IPS-18a (cell line): ENCODE results near the gene LGMN.

ENCODE experiments used
- H3K27ac ChIP-seq: one replicate; pipeline ENCODE4 v1.5.1; 2013; ENCODE audit warnings: low read length
- H3K27me3 ChIP-seq: one replicate; pipeline ENCODE4 v1.6.1; 2013; ENCODE audit warnings: mild to moderate bottlenecking, low read length; ENCODE audit not compliant: control insufficient read depth, insufficient read depth
- H3K36me3 ChIP-seq: one replicate; pipeline ENCODE4 v1.6.1; 2013; ENCODE audit warnings: low read depth, low read length; ENCODE audit not compliant: control insufficient read depth
- H3K4me1 ChIP-seq: one replicate; pipeline ENCODE4 v1.6.1; 2013; ENCODE audit warnings: low read depth, low read length; ENCODE audit not compliant: control insufficient read depth
- H3K4me3 ChIP-seq: one replicate; pipeline ENCODE4 v1.5.1; 2013; ENCODE audit warnings: low read length
- H3K9ac ChIP-seq: one replicate; pipeline ENCODE4 v1.6.1; 2013; ENCODE audit warnings: mild to moderate bottlenecking, low read length, moderate library complexity
- H3K9me3 ChIP-seq: one replicate; pipeline ENCODE4 v1.6.1; 2013; ENCODE audit warnings: low read depth, low read length; ENCODE audit not compliant: control insufficient read depth

Gene LGMN

GRCh38 chr14:92704036-92704804, 44.2 kb downstream of the LGMN start:
- no peak overlapping the region for H3K27ac ChIP-seq
- H3K9ac ChIP-seq, result no peak overlapping the region
- H3K4me1 ChIP-seq, result no peaks in the 10 kb centered on the region
- no peak overlapping the region for H3K4me3 ChIP-seq
- peaks cover 15% of the 10 kb centered on the region for H3K36me3 ChIP-seq
- H3K9me3 ChIP-seq, result no peaks in the 10 kb centered on the region
- H3K27me3 ChIP-seq, result no peaks in the 10 kb centered on the region

GRCh38 chr14:92703516-92703915, 44.9 kb downstream of the LGMN start:
- Histone ChIP-seq H3K4me1 (no peaks in the 10 kb centered on the region), H3K36me3 (peaks cover 15% of the 10 kb centered on the region), H3K4me3 (no peak overlapping the region), H3K9me3 (no peaks in the 10 kb centered on the region), H3K9ac (no peak overlapping the region), H3K27me3 (no peaks in the 10 kb centered on the region), H3K27ac (no peak overlapping the region)

DNA sequence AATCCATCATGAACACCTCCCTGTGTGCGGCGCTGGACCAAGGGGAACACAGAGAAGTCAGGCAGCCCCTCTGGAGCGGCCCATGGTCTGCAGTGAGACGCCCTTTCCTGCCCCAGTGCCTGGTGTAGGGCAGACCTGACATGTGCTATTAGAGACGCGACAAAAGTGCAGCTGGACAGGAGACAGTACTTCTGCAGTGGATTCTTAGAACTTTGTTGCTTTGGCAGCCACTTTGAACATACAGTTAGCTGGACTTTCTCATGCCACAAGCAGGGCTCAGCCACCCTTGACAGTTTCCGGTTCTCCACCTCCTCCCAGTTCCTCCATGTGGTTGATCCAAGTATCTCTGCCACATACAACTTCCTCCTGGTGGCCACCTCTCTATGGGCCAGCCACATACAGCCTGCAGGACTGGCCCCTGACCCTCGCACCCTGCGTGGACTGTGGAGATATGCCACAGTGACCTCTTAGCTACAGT, 45.9 kb downstream of the LGMN start:
- H3K27ac ChIP-seq, result no peak overlapping the region
- H3K27me3 ChIP-seq, result no peaks in the 10 kb centered on the region
- no peaks in the 10 kb centered on the region for H3K9me3 ChIP-seq
- no peak overlapping the region for H3K4me3 ChIP-seq
- H3K9ac ChIP-seq, result no peak overlapping the region
- no peaks in the 10 kb centered on the region for H3K4me1 ChIP-seq
- H3K36me3 ChIP-seq, result peaks cover 15% of the 10 kb centered on the region

DNA sequence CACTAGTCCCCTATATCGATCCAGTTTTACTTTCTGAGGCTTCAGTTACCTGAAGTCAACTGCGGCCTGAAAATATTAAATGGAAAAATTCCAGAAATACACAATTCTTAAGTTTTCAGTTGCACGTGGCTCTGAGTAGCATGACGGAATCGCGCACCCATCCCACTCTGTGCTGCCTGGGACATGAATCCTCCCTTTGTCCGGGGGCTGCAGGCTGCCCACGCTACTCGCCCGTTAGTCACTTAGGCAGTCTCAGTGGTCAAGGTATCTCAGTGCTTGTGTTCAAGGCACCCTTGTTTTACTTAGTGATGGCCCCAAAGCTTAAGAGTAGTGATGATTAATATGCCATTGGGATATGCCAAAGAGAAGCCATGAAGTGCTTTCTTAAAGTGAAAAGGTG, 46.6 kb downstream of the LGMN start:
- Histone ChIP-seq H3K36me3 (peaks cover 15% of the 10 kb centered on the region), H3K4me1 (no peaks in the 10 kb centered on the region), H3K27ac (no peak overlapping the region), H3K4me3 (no peak overlapping the region), H3K9ac (no peak overlapping the region), H3K9me3 (no peaks in the 10 kb centered on the region), H3K27me3 (no peaks in the 10 kb centered on the region)

GRCh38 chr14:92698393-92698792, 50.0 kb downstream of the LGMN start:
- no peak overlapping the region for H3K9ac ChIP-seq
- no peaks in the 10 kb centered on the region for H3K9me3 ChIP-seq
- no peaks in the 10 kb centered on the region for H3K36me3 ChIP-seq
- H3K27ac ChIP-seq, result no peak overlapping the region
- no peak overlapping the region for H3K4me3 ChIP-seq
- H3K4me1 ChIP-seq, result no peaks in the 10 kb centered on the region
- no peaks in the 10 kb centered on the region for H3K27me3 ChIP-seq

- Histone ChIP-seq H3K9me3 (no peaks in the 10 kb centered on the region), H3K4me3 (no peak overlapping the region), H3K36me3 (no peaks in the 10 kb centered on the region), H3K4me1 (no peaks in the 10 kb centered on the region), H3K9ac (no peak overlapping the region), H3K27me3 (no peaks in the 10 kb centered on the region), H3K27ac (no peak overlapping the region)
Observed at GRCh38 chr14:92696366-92696765, 52.1 kb downstream of the LGMN start.

- Histone ChIP-seq H3K27me3 (no peaks in the 10 kb centered on the region), H3K36me3 (no peaks in the 10 kb centered on the region), H3K4me1 (no peaks in the 10 kb centered on the region), H3K27ac (no peak overlapping the region), H3K9me3 (no peaks in the 10 kb centered on the region), H3K4me3 (no peak overlapping the region), H3K9ac (no peak overlapping the region)
Observed at GRCh38 chr14:92695562-92695961, 52.9 kb downstream of the LGMN start.

DNA sequence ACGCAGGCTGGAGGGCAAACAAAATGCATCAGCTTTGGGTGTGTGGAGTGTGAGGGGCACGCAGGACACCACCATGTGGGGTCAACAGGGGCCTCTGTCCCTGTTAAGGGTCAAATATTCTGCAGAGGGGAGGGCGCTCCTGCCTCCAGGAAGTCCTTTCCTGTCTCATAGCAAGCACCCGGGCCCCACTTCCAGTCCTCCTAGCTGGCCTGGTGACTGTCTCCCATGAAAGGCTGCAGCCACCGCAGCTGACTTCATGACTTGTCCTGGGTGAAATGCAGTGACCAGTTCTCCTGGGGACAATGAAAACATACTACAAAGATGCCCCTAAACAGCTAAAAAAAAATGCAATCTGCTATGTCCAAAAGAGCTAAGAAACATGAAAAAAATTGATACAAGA, 53.6 kb downstream of the LGMN start:
- H3K9me3 ChIP-seq, result no peaks in the 10 kb centered on the region
- no peak overlapping the region for H3K4me3 ChIP-seq
- H3K27me3 ChIP-seq, result no peaks in the 10 kb centered on the region
- H3K27ac ChIP-seq, result no peak overlapping the region
- no peaks in the 10 kb centered on the region for H3K4me1 ChIP-seq
- no peaks in the 10 kb centered on the region for H3K36me3 ChIP-seq
- no peak overlapping the region for H3K9ac ChIP-seq

DNA sequence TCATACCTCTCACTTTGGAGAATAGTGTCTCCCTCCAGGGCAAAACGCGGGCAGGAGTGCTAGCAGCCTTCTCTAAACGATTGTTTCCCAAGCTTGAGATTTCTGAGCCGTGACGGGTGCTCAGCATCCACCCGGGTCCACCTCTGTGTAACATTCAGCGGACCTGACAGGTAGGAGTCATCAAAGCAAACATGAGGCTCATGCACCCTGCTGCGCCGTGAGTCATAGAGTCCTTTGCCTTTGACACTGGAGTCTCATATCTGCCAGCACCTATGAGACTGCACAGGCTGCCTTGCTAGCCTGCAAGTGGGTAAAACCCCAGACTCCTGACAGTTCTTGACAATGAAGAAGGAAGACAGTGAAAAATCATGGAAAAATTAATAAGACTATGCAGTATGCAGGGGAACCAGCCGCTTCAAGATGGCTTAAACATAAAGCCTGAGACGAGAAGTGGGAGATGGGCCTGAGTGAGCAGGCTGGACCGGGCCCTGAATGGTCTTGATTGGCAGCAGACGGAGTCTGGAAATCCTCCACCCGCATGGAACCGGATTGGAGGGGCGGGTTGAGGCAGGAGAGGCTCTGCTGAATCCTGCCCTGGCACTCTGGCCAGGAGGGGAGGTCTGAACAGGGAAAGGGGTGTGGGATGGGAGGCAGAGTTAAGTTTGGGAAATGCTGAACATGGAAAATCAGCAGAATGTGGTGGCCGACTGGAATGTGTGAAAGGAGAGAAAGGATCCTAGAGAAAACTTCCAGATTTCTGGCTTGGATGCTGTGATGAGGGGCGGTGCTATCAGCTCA, 54.2 kb downstream of the LGMN start:
- H3K4me1 ChIP-seq, result no peaks in the 10 kb centered on the region
- no peak overlapping the region for H3K27ac ChIP-seq
- H3K9me3 ChIP-seq, result no peaks in the 10 kb centered on the region
- H3K4me3 ChIP-seq, result no peak overlapping the region
- H3K36me3 ChIP-seq, result no peaks in the 10 kb centered on the region
- no peak overlapping the region for H3K9ac ChIP-seq
- no peaks in the 10 kb centered on the region for H3K27me3 ChIP-seq

GRCh38 chr14:92692822-92693226, 55.6 kb downstream of the LGMN start:
- no peak overlapping the region for H3K4me3 ChIP-seq
- H3K4me1 ChIP-seq, result no peaks in the 10 kb centered on the region
- no peak overlapping the region for H3K9ac ChIP-seq
- H3K9me3 ChIP-seq, result no peaks in the 10 kb centered on the region
- no peak overlapping the region for H3K27ac ChIP-seq
- H3K27me3 ChIP-seq, result peaks cover 14% of the 10 kb centered on the region
- H3K36me3 ChIP-seq, result no peaks in the 10 kb centered on the region

- Histone ChIP-seq H3K4me1 (no peaks in the 10 kb centered on the region), H3K9ac (no peak overlapping the region), H3K36me3 (no peaks in the 10 kb centered on the region), H3K27ac (no peak overlapping the region), H3K27me3 (peaks cover 22% of the 10 kb centered on the region), H3K4me3 (no peak overlapping the region), H3K9me3 (no peaks in the 10 kb centered on the region)
Observed at GRCh38 chr14:92690171-92691011, 58.0 kb downstream of the LGMN start.
